ENCODE measurements around the gene GPR45. TPM values are rescaled to one million over a fixed set of nuclear protein-coding genes. Genes with fewer than 3 reads are reported as not detected.

The GPR45 gene
- total and polyA plus RNA-seq, 2 of the 13 experiments (the other 11 are each of a cell fraction or from before 2014, with no cell fraction given): not detected

GRCh38 chr2:105236060-105236424 lies 5.5 kb upstream of the GPR45 start:
- no peaks in the 10 kb centered on the region for H3K4me1 ChIP-seq (ENCODE audit: insufficient read depth, low read length)
- no peak for TF ChIP-seq KAT7 (CRISPR knock-in tag; IDR thresholded peaks at IDR 0.05; ENCODE audit: borderline replicate concordance)
- TF ChIP-seq STAT6 (CRISPR knock-in tag; IDR thresholded peaks at IDR 0.05; ENCODE audit: borderline replicate concordance): no peak
- no peak for TF ChIP-seq YY1 (IDR thresholded peaks at IDR 0.05; ENCODE audit: insufficient read depth, insufficient replicate concordance, low read depth, low read length)
- TF ChIP-seq ZNF20 (CRISPR knock-in tag; IDR thresholded peaks at IDR 0.05): no peak
- peak; percentile 50 for TF ChIP-seq MNT (IDR thresholded peaks at IDR 0.05)
- TF ChIP-seq ZNF280B (CRISPR knock-in tag; IDR thresholded peaks at IDR 0.05; ENCODE audit: borderline replicate concordance): no peak
- no peak for TF ChIP-seq ZNF572 (CRISPR knock-in tag; IDR thresholded peaks at IDR 0.05)
- TF ChIP-seq ZNF296 (CRISPR knock-in tag; conservative IDR thresholded peaks at IDR 0.05): no peak
- TF ChIP-seq DMTF1 (CRISPR knock-in tag; IDR thresholded peaks at IDR 0.05): no peak
- intact Hi-C loops (cut with micrococcal nuclease; ENCODE audit: unreplicated experiment) (no loop called here), in situ Hi-C loops (cut with HindIII; ENCODE audit: extremely low pct_ligation_motif_present, low pct_unique_long_range_greater_than_20kb) (loop anchor here (5.0 kb wide), 1 partner anchor 124 kb away; no protein-coding TSS in a partner anchor)
- peaks cover 0 to 9% of the 10 kb centered on the region in 2 experiments; a peak in 3 of 5 replicates for H3K27me3 ChIP-seq (ENCODE audit: control insufficient read depth in 1 of 2, insufficient read depth in 2 of 2, low read length in 2 of 2)
- no peak overlapping the region for H3K4me2 ChIP-seq (ENCODE audit: low read depth, low read length)
- no peaks in the 10 kb centered on the region for H3K36me3 ChIP-seq (replicated peaks in 1 of 2; ENCODE audit: control insufficient read depth in 1 of 2, insufficient read depth in 2 of 2, low read length in 2 of 2)
- no TSS peak for BruUV-seq (replicated peaks)
- POLR2A ChIA-PET: no interaction called here
- DNase-seq (ENCODE audit: low spot score) (no peak), FAIRE-seq (no peak), ATAC-seq (no peak)
- no peaks in the 10 kb centered on the region for H3K9me3 ChIP-seq (ENCODE audit: low read length)
- 10% methylated on average over 5 of the region's 5 CpGs for WGBS (ENCODE audit: low lambda C conversion rate)
- H3K27ac ChIP-seq (ENCODE audit: extremely low read length, insufficient read depth, low read length): no peak overlapping the region
- no peak overlapping the region for H3K9ac ChIP-seq (ENCODE audit: insufficient read depth, low read depth, low read length)
- no peaks in the 10 kb centered on the region for H4K20me1 ChIP-seq (ENCODE audit: insufficient read depth, low read length)
- CTCF ChIA-PET (ENCODE audit: low intra/inter-chr PET ratio, low total read pairs): interaction anchor here (1.1 to 2.1 kb wide), 2 partner anchors 117 to 122 kb away, joined by 3 to 50 read pairs; no protein-coding TSS in a partner anchor
- H3K79me2 ChIP-seq (ENCODE audit: insufficient read depth, low read length): no peaks in the 10 kb centered on the region
- H2AFZ ChIP-seq (ENCODE audit: low read length): no peak overlapping the region
- H3K4me3 ChIP-seq (replicated peaks in 1 of 3; ENCODE audit: insufficient read depth in 1 of 3, low read depth in 2 of 3, low read length in 3 of 3): no peak overlapping the region
